Psoas muscle (tissue), 8 donors: ENCODE measurements around the gene BAIAP2. TPM values are rescaled to one million over a fixed set of nuclear protein-coding genes. Genes with fewer than 3 reads are reported as not detected.

Experiments
- ATAC-seq, 4 donors: fragments of 200-7000 bp; cut with Tn5 transposase; one replicate each; pipeline ENCODE4 v1.9.1; 2020; ENCODE audit warnings: moderate library complexity in 3 of 4, mild to moderate bottlenecking in 2 of 4
- DNase-seq, 2 donors: peaks; one replicate each; pipeline ENCODE4 v3.0.0-alpha.2; 2020
- H3K27ac ChIP-seq: fragments of 200-600 bp; one replicate; pipeline ENCODE4 v1.8.0; 2022
- H3K27me3 ChIP-seq, 3 donors: fragments of 200-600 bp in 1 of 3; one replicate each; pipeline versions ENCODE4 v1.6.1 to v1.8.0; 2013 to 2022; ENCODE audit warnings: low read length in 2 of 3, mild to moderate bottlenecking in 2 of 3, moderate library complexity in 1 of 3; ENCODE audit not compliant: insufficient read depth in 3 of 3
- H3K36me3 ChIP-seq, 2 donors: fragments of 200-600 bp in 1 of 2; one replicate each; pipeline versions ENCODE4 v1.6.1 to v1.8.0; 2013 to 2022; ENCODE audit warnings: low read depth in 1 of 2, mild to moderate bottlenecking in 1 of 2, moderate library complexity in 1 of 2; ENCODE audit not compliant: insufficient read depth in 1 of 2
- H3K4me1 ChIP-seq: fragments of 200-600 bp; one replicate; pipeline ENCODE4 v1.8.0; 2022
- H3K4me3 ChIP-seq: fragments of 200-600 bp; one replicate; pipeline ENCODE4 v1.8.0; 2022; ENCODE audit warnings: mild to moderate bottlenecking
- H3K9me3 ChIP-seq: fragments of 200-600 bp; one replicate; pipeline ENCODE4 v1.8.0; 2022
- WGBS, 3 donors: extraction: QIAGEN DNeasy Blood & Tissue Kit; methylation state at CpG; one replicate each; pipeline versions ENCODE4 v1.1.6 to v1.1.7; 2013; 5-methylcytosine and 5-hydroxymethylcytosine counted together
- intact Hi-C, 2 donors: fragments of 100-400 bp; cut with DNase I; formaldehyde crosslinking; loops; one replicate each; pipeline versions ENCODE4 v1.11.0 to v1.14.2; 2022
- polyA plus RNA-seq, 3 donors: library from polyadenylated mRNA; stranded (reverse); fragments of 200-250 nt; gene quantifications; one replicate each; pipeline ENCODE4 v1.2.3, GENCODE V29; 2013
- total RNA-seq, 4 donors: library from RNA; stranded (reverse); fragmentation: NEBNext Ultra II Directional in 2 of 4; extraction: Animal tissue kit (Norgen Biotek cat#: 25700) in 2 of 4; gene quantifications; one replicate each; pipeline versions ENCODE4 v1.2.1 to v1.2.4, GENCODE V29; 2021 to 2023
- TF ChIP-seq, protein P1 (sequence below): fragments of 200-600 bp; IDR thresholded peaks from one replicate; pipeline ENCODE4 v1.8.0; 2022; ENCODE audit warnings: antibody characterized with exemption
- donor health status: healthy with polysubstance abuse.
- donor health status: DM: no; HTN: no; CAD: no; lungs with moderate emphysema.
- donor health status: Bipolar disorder and iron deficiency.
- donor health status: healthy.
- donor health status: DM: yes; HTN: yes; CAD: no.
- donor health status: DM: no; HTN: no; CAD: no.
- donor health status: DM: no; HTN: no; CAD: no.
- donor health status: DM: yes; HTN: yes; CAD: no.

Gene BAIAP2
- total and polyA plus RNA-seq, 7 donors = 3.9 to 28.9 (median 8.6) TPM

DNA sequence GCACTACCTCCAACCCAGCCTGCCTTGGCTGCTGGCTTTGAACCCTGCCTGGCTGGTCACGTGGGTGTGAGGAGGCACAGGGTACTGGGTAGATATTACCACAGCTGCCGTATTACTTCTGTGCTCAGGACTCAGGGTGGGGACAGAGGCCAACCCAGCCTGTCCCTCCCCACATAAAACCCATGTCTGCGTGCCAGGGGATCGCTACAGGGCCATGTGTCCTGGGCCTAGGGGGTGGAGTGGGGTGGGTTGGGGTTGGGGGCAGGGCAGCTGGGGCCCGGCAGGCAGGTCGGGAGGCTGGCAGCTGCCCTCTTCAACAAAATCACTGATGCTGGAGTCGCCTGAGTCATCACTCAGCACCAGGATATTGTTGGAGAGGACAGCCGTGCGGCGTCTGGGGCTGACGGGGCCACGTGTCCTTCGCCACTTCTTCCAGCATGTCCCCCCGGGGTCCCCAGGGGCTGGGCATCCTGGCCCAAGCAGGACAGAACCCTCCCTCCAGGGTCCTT, 90.7 kb downstream of the BAIAP2 start:
- Histone ChIP-seq H3K36me3 (no peaks in the 10 kb centered on the region), H3K27me3 (peaks cover 0 to 5% (median 0%) of the 10 kb centered on the region in 3 donors), H3K4me3 (no peak overlapping the region), H3K4me1 (no peaks in the 10 kb centered on the region), H3K27ac (no peak overlapping the region), H3K9me3 (no peaks in the 10 kb centered on the region)
- TF ChIP-seq, protein P1, sequence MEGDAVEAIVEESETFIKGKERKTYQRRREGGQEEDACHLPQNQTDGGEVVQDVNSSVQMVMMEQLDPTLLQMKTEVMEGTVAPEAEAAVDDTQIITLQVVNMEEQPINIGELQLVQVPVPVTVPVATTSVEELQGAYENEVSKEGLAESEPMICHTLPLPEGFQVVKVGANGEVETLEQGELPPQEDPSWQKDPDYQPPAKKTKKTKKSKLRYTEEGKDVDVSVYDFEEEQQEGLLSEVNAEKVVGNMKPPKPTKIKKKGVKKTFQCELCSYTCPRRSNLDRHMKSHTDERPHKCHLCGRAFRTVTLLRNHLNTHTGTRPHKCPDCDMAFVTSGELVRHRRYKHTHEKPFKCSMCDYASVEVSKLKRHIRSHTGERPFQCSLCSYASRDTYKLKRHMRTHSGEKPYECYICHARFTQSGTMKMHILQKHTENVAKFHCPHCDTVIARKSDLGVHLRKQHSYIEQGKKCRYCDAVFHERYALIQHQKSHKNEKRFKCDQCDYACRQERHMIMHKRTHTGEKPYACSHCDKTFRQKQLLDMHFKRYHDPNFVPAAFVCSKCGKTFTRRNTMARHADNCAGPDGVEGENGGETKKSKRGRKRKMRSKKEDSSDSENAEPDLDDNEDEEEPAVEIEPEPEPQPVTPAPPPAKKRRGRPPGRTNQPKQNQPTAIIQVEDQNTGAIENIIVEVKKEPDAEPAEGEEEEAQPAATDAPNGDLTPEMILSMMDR = no peak
- intact Hi-C loops = no loop called here
- ATAC-seq = peak in 2 of 4 donors; percentile 27 to 42
- WGBS, 3 donors = 31 to 39% (median 32%) methylated on average over 14 of the region's 14 CpGs
- no peak for DNase-seq

DNA sequence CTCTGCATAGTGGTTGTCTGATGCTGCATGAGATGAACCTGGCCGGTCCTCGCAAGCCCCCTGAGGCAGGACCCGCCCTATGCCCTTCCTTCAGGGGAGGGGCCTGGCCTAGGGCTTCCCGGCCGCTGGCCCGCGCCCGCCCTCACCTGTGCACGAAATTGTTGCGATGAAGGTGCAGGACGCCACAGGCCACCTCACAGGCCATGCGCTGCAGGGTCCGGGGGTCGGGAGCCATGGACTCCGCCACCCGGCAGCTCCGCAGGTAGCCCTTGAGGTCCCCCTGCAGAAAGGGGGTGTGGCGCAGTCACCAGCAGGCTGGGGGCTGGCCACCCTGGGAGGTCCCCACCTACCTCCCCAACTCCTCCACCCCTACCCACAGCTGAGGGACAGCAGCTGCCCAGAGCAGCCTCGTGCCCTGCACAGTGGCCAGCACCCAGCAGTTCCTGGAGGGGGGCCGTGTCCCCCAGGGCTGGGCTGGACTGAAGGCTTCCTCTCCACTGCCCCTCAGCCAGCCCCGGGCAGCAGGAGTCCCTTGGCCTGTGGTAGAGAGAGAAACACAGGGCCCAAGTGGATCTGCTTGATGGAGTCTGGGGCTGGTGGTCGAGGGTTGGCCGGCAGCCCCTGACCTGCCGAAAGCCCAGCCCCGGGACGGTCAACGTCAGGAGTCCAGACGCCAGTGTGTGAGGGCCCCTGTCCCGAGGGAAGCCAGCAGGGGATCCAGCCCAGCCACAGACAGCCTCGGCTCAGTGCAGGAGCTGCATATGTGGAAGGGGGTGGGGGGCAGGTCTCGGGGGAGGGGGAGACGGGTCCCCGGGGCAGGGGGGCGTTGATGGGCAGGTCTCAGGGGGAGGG, 91.6 kb downstream of the BAIAP2 start:
- intact Hi-C loops = no loop called here
- DNase-seq = no peak
- Histone ChIP-seq H3K27me3 (peaks cover 0 to 5% (median 0%) of the 10 kb centered on the region in 3 donors), H3K9me3 (no peaks in the 10 kb centered on the region), H3K4me3 (no peak overlapping the region), H3K27ac (no peak overlapping the region), H3K4me1 (no peaks in the 10 kb centered on the region), H3K36me3 (no peaks in the 10 kb centered on the region)
- ATAC-seq = no peak
- TF ChIP-seq, protein P1 = no peak
- WGBS, 3 donors = 46 to 63% (median 48%) methylated on average over 24 to 34 of the region's 34 CpGs

DNA sequence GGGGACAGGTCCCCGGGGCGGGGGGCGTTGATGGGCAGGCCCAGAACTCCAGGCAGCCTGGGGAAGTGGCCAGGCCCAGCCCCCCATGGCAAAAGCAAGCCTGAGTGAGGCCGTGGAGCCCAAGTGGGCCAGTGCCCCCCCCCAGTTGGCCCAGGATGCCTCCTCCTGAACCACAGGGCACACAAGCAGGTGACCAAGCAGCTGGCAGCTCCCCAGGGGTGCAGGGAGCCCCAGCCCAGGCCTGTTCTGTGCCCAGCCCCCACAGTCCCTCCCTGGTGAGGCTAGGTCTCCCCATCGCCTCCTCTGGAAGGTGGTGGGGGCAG, 92.1 kb downstream of the BAIAP2 start:
- H3K4me3 ChIP-seq = no peak overlapping the region
- TF ChIP-seq, protein P1 = no peak
- H3K4me1 ChIP-seq = no peaks in the 10 kb centered on the region
- no peak overlapping the region for H3K27ac ChIP-seq
- DNase-seq (no peak), ATAC-seq (no peak)
- no peaks in the 10 kb centered on the region for H3K9me3 ChIP-seq
- H3K36me3 ChIP-seq = no peaks in the 10 kb centered on the region
- 59 to 76% (median 61%) methylated on average over 3 to 5 of the region's 5 CpGs for WGBS, 3 donors
- intact Hi-C loops = no loop called here
- no peaks in the 10 kb centered on the region for H3K27me3 ChIP-seq

DNA sequence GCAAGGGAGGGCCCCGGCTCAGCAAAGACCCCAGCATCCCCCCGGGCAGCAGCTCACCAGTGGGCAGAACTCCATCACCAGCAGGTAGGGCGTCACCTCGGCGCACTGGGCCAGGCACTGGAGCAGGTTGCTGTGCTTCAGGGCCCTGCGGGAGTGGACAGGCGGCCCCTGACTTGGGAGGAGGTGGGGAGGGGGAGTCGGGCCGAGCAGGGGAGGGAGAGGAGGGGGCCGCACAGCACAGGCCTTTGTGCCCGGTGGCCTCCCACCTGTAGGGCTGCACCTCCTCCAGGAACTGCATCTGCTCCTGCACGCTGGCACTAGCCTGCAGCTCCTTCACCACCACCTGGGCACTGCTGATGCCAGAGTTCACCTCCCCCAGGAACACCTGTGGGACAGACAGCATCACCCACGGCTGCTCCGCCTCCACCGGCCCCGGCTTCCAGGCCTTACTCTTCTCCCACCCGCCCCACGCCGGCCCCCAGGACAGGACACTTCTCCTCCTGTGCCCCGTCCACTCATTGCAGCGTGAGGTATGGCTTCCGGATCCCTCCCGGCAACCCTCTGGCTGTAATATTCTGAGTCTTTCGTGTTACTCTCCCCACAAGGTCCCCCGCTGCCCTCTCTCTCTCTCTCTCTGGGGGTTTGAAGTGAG, 92.7 kb downstream of the BAIAP2 start:
- WGBS, 3 donors = 82 to 88% (median 86%) methylated on average over 16 to 25 of the region's 25 CpGs
- DNase-seq = peak in 1 of 2 donors; percentile 54
- Histone ChIP-seq H3K27ac (no peak overlapping the region), H3K4me3 (no peak overlapping the region), H3K9me3 (no peaks in the 10 kb centered on the region), H3K4me1 (no peaks in the 10 kb centered on the region), H3K36me3 (no peaks in the 10 kb centered on the region), H3K27me3 (no peaks in the 10 kb centered on the region)
- ATAC-seq = no peak
- intact Hi-C loops = no loop called here
- TF ChIP-seq, protein P1 = no peak
